Measurements from ENCODE around the gene MYMK. TPM values are rescaled to one million over a fixed set of nuclear protein-coding genes. Genes with fewer than 3 reads are reported as not detected.

Gene MYMK
- total and polyA plus RNA-seq, 12 donors = not detected

DNA sequence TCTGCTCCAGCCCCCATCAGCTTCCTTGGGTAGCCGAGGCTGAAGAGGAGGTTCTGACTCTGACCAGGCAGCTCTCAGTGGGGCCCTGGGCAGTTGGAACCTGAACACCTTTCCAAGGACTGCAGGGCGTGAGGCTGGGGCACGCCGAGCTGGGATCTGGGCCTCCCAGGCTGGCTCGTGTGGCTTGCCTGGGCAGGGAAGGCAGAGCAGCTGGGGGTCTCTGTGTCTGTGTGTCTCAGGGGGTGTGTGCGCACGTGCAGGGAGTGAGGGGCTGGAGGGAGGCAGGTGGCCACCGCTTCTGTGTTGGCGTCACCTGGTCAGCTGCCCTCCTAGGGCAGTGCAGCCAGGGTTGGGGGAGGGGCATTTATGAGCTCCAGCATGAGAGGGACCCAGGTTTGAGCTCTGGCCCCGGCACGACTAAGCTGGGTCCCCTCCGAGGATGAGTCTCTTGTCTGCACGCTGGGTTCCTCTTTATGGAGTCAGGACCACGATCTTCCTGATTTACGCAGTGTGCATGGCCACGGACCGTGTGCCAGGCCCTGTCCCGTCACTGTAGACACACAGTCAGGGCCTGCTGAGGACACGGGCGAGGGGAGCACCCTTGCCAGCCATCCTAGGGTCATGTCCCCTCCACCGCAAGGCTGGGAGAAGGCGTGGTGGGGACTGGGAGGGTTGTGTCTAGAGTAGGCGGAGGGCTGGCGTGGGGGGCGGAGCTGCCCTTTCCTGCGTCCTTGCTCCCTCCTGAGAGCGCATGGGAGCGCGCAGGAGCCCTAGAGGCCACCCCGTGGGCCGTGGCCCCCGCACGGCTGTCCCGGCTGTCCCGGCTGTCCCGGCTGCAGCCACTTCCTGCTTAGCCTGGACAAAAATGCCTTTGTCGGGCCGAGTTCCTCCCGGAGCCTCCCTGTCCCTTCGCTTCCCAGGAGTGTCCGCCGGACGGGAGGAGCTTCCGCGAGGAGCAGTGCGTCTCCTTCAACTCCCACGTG, 14.4 kb upstream of the MYMK start:
- WGBS, 2 donors = 36 to 40% methylated on average over 47 of the region's 47 CpGs
- Histone ChIP-seq H3K36me3 (peaks cover 0 to 12% (median 0%) of the 10 kb centered on the region in 9 donors), H3K4me1 (peaks cover 18 to 63% (median 46%) of the 10 kb centered on the region in 9 donors), H3K9me3 (no peaks in the 10 kb centered on the region), H3K4me3 (peak overlapping the region in 9 of 10 donors; percentile 1 to 51 (median 36)), H3K27ac (peak overlapping the region; percentile 1 to 85 (median 58)), H3K27me3 (peaks cover 0 to 18% (median 0%) of the 10 kb centered on the region in 7 donors)
- TF ChIP-seq, protein P1, sequence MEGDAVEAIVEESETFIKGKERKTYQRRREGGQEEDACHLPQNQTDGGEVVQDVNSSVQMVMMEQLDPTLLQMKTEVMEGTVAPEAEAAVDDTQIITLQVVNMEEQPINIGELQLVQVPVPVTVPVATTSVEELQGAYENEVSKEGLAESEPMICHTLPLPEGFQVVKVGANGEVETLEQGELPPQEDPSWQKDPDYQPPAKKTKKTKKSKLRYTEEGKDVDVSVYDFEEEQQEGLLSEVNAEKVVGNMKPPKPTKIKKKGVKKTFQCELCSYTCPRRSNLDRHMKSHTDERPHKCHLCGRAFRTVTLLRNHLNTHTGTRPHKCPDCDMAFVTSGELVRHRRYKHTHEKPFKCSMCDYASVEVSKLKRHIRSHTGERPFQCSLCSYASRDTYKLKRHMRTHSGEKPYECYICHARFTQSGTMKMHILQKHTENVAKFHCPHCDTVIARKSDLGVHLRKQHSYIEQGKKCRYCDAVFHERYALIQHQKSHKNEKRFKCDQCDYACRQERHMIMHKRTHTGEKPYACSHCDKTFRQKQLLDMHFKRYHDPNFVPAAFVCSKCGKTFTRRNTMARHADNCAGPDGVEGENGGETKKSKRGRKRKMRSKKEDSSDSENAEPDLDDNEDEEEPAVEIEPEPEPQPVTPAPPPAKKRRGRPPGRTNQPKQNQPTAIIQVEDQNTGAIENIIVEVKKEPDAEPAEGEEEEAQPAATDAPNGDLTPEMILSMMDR (IDR thresholded peaks at IDR 0.05) = no peak
- DNase-seq (peak; percentile 72 to 78), ATAC-seq (peak; percentile 61 to 88 (median 76))
- intact Hi-C loops (cut with DNase I) = loop anchor here in 1 of 10 donors (2.0 to 5.0 kb wide), 2 partner anchors 20 to 38 kb away; no protein-coding TSS in a partner anchor

DNA sequence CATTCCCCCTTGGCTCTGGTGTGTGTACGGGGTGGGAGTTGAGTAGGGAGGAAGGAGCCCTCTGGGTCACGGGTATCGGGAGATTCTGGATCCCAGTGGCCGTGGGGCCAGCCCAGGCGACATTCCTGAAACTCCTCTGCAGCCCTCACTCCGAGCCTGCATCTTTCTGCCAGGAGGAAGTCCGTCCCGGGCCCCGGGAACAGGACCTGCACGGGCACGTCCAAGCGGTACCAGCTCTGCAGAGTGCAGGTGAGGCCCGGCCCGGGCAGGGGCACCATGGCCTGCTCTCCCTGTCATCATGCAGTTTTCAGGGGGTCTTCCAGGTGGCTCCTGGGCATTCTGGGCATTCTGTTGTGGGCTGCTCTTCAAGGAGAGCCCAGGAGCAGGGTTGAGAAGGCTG, 13.4 kb upstream of the MYMK start:
- Histone ChIP-seq H3K27ac (no peak overlapping the region), H3K9me3 (no peaks in the 10 kb centered on the region), H3K36me3 (peaks cover 0 to 12% (median 0%) of the 10 kb centered on the region in 9 donors), H3K4me1 (peaks cover 23 to 68% (median 47%) of the 10 kb centered on the region in 9 donors), H3K27me3 (peaks cover 0 to 27% (median 0%) of the 10 kb centered on the region in 7 donors), H3K4me3 (no peak overlapping the region)
- 94% methylated on average over 14 of the region's 14 CpGs for WGBS, 2 donors
- DNase-seq (no peak), ATAC-seq (no peak)
- intact Hi-C loops (cut with DNase I) = loop anchor here in 1 of 10 donors (2.0 to 5.0 kb wide), 2 partner anchors 21 to 39 kb away; no protein-coding TSS in a partner anchor
- TF ChIP-seq, protein P1 (IDR thresholded peaks at IDR 0.05) = no peak

DNA sequence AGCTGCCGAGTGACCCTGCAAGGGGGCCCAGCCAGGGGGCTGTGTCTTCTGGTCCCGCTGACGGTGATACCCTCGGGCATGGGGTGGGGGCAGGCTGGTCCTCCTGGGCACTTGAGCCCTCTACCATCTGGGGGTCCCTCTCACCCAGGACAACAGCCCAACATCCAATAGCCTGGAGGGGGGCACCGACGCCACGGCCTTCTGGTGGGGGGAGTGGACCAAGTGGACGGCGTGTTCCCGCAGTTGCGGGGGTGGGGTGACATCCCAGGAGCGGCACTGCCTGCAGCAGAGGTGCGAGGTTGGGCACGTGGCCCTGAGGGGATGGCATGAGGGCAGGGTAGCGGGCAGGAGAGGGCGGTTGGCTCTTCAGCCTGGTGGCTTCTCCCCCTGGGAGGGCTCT, 12.5 kb upstream of the MYMK start:
- Histone ChIP-seq H3K27me3 (peaks cover 0 to 35% (median 0%) of the 10 kb centered on the region in 7 donors), H3K36me3 (peaks cover 0 to 12% (median 0%) of the 10 kb centered on the region in 9 donors), H3K4me3 (peak overlapping the region in 1 of 10 donors; percentile 59), H3K27ac (no peak overlapping the region), H3K9me3 (no peaks in the 10 kb centered on the region), H3K4me1 (peaks cover 23 to 70% (median 47%) of the 10 kb centered on the region in 9 donors)
- ATAC-seq (no peak), DNase-seq (no peak)
- TF ChIP-seq, protein P1 (IDR thresholded peaks at IDR 0.05) = no peak
- intact Hi-C loops (cut with DNase I) = loop anchor here in 2 of 10 donors (2.0 to 5.0 kb wide), 2 partner anchors 40 to 182 kb away; no protein-coding TSS in a partner anchor
- WGBS, 2 donors = 94% methylated on average over 13 to 16 of the region's 16 CpGs

DNA sequence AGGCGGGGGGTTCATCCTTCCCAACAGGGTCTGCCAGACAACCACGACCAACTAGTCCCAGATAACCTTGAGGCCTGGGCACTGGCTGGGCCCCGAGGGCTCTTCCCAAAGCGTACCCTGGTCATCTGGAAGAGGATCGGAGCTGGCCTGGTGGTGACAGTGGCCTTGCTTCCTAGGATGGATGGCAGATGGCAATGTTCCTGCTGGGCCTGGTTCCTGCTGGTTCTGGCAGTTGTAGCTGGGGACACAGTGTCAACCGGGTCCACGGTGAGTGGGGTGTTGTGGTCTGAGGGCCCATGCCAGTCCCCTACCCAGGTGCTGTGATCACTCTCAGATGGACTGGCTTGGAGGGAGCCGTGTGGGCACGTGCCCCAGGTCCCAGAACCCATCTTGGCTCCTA, 11.8 kb upstream of the MYMK start:
- intact Hi-C loops (cut with DNase I) = loop anchor here in 2 of 10 donors (2.0 to 5.0 kb wide), 2 partner anchors 41 to 182 kb away; no protein-coding TSS in a partner anchor
- Histone ChIP-seq H3K36me3 (peaks cover 0 to 8% (median 0%) of the 10 kb centered on the region in 9 donors), H3K4me1 (peaks cover 23 to 72% (median 47%) of the 10 kb centered on the region in 9 donors), H3K4me3 (peak overlapping the region in 2 of 10 donors; percentile 59 to 60), H3K27ac (no peak overlapping the region), H3K27me3 (peaks cover 0 to 35% (median 0%) of the 10 kb centered on the region in 7 donors), H3K9me3 (no peaks in the 10 kb centered on the region)
- ATAC-seq (no peak), DNase-seq (no peak)
- TF ChIP-seq, protein P1 (IDR thresholded peaks at IDR 0.05) = no peak
- 91 to 98% methylated on average over 9 of the region's 9 CpGs for WGBS, 2 donors

Data from heart right ventricle (tissue), 16 donors.